H1 (cell line): ENCODE data around the gene NEURL1. TPM values are rescaled to one million over a fixed set of nuclear protein-coding genes. Genes with fewer than 3 reads are reported as not detected.

ENCODE experiments used
- CTCF ChIA-PET: fragments of 300-600 bp; sonication (Branson Sonifier 250); formaldehyde crosslinking; loops from one replicate; lab custom pipeline; 2021; ENCODE audit not compliant: partially characterized antibody; lab: Charles Lee
- POLR2A ChIA-PET: fragments of 300-600 bp; sonication (Branson Sonifier 250); formaldehyde crosslinking; loops from one replicate; lab custom pipeline; 2021; ENCODE audit warnings: inconsistent platforms; ENCODE audit not compliant: partially characterized antibody; lab: Charles Lee
- DNase-seq, 2 experiments: peaks; one replicate each; pipeline versions ENCODE4 v3.0.0 to v3.0.0-alpha.2; 2010 to 2022; ENCODE audit warnings: low spot score in 2 of 2, low read depth in 1 of 2, mixed read lengths in 1 of 2
- FAIRE-seq: peaks from 2 replicates; lab custom pipeline; 2011; peaks lifted over from hg19 to GRCh38; lab: Jason Lieb, UNC
- H2AFZ ChIP-seq: 2 replicates; pipeline ENCODE4 v1.8.1; 2012; ENCODE audit warnings: low read length, inconsistent platforms
- H2AK5ac ChIP-seq: 2 replicates; pipeline ENCODE4 v1.6.1; 2013; ENCODE audit warnings: low read depth, low read length
- H2BK120ac ChIP-seq: replicated peaks from 2 replicates; pipeline ENCODE3; 2013; ENCODE audit warnings: low read depth, low read length, inconsistent platforms
- H2BK12ac ChIP-seq: 2 replicates; pipeline ENCODE4 v1.6.1; 2013; ENCODE audit warnings: low read depth, low read length
- H2BK15ac ChIP-seq: 2 replicates; pipeline ENCODE4 v1.6.1; 2013; ENCODE audit warnings: low read length
- H2BK20ac ChIP-seq: 2 replicates; pipeline ENCODE4 v1.6.1; 2013; ENCODE audit warnings: low read length
- H2BK5ac ChIP-seq: 2 replicates; pipeline ENCODE4 v1.6.1; 2013; ENCODE audit warnings: low read depth, low read length
- H3K14ac ChIP-seq: 2 replicates; pipeline ENCODE4 v1.6.1; 2013; ENCODE audit warnings: inconsistent platforms; ENCODE audit not compliant: insufficient read length
- H3K18ac ChIP-seq: 2 replicates; pipeline ENCODE4 v1.6.1; 2013; ENCODE audit warnings: low read length; ENCODE audit errors: extremely low read depth
- H3K23ac ChIP-seq: 2 replicates; pipeline ENCODE4 v1.6.1; 2013; ENCODE audit warnings: inconsistent platforms; ENCODE audit not compliant: insufficient read length
- H3K23me2 ChIP-seq: 2 replicates; pipeline ENCODE4 v1.6.1; 2013; ENCODE audit warnings: low read depth, low read length
- H3K27ac ChIP-seq: 2 replicates; pipeline ENCODE4 v1.6.1; 2011; ENCODE audit warnings: low read depth, low read length, inconsistent platforms
- H3K27me3 ChIP-seq, 4 experiments: replicated peaks in 1 of 4; 1 replicate in 1 of 4; 2 replicates in 3 of 4; pipeline versions ENCODE4 v1.6.1 to v1.8.1; 2011 to 2013; ENCODE audit warnings: low read length in 3 of 4, mild to moderate bottlenecking in 3 of 4, inconsistent platforms in 2 of 4, mixed read lengths in 2 of 4, moderate library complexity in 1 of 4; ENCODE audit not compliant: control insufficient read depth in 3 of 4, insufficient read depth in 3 of 4; ENCODE audit errors: extremely low read depth in 1 of 4
- H3K36me3 ChIP-seq, 4 experiments: 2 replicates each; pipeline versions ENCODE4 v1.6.1 to v1.8.1; 2011 to 2013; ENCODE audit warnings: mild to moderate bottlenecking in 4 of 4, low read length in 3 of 4, moderate library complexity in 2 of 4, control low read depth in 1 of 4, inconsistent platforms in 1 of 4; ENCODE audit not compliant: insufficient read depth in 4 of 4, control insufficient read depth in 2 of 4
- H3K4ac ChIP-seq: replicated peaks from 2 replicates; pipeline ENCODE3; 2013; ENCODE audit warnings: low read length, low read depth, mixed read lengths, inconsistent platforms; ENCODE audit not compliant: insufficient read length
- H3K4me1 ChIP-seq, 4 experiments: replicated peaks in 1 of 4; 1 replicate in 1 of 4; 2 replicates in 3 of 4; pipeline versions ENCODE4 v1.6.1 to v1.8.1; 2011 to 2013; ENCODE audit warnings: low read length in 3 of 4, inconsistent platforms in 2 of 4, mixed read lengths in 1 of 4; ENCODE audit not compliant: insufficient read depth in 4 of 4, control insufficient read depth in 3 of 4
- H3K4me2 ChIP-seq, 2 experiments: 2 replicates each; pipeline versions ENCODE4 v1.6.1 to v1.8.1; 2011 to 2013; ENCODE audit warnings: low read depth in 2 of 2, low read length in 2 of 2, control low read depth in 1 of 2, inconsistent platforms in 1 of 2, mild to moderate bottlenecking in 1 of 2; ENCODE audit not compliant: insufficient read depth in 1 of 2
- H3K4me3 ChIP-seq, 4 experiments: fragments of 200-600, 300-600 bp in 1 of 4; sonication (generic), shearing (Covaris generic), sonication (Bioruptor Twin) in 1 of 4; 2 replicates each; pipeline versions ENCODE4 v1.5.1 to v1.8.1; 2011 to 2016; ENCODE audit warnings: low read length in 4 of 4, low read depth in 3 of 4, control low read depth in 2 of 4, inconsistent platforms in 2 of 4, mild to moderate bottlenecking in 2 of 4, mixed read lengths in 1 of 4, moderate library complexity in 1 of 4; ENCODE audit not compliant: insufficient read depth in 2 of 4; ENCODE audit errors: extremely low read depth in 1 of 4
- H3K56ac ChIP-seq: replicated peaks from 2 replicates; pipeline ENCODE3; 2013; ENCODE audit warnings: low read depth, mild to moderate bottlenecking, mixed read lengths, low read length, inconsistent platforms; ENCODE audit not compliant: insufficient read length
- H3K79me1 ChIP-seq: 2 replicates; pipeline ENCODE4 v1.6.1; 2013; ENCODE audit warnings: low read depth, low read length, control low read depth
- H3K79me2 ChIP-seq, 2 experiments: 2 replicates each; pipeline versions ENCODE4 v1.6.1 to v1.8.1; 2012 to 2013; ENCODE audit warnings: low read length in 2 of 2, mild to moderate bottlenecking in 2 of 2, inconsistent platforms in 1 of 2; ENCODE audit not compliant: insufficient read depth in 2 of 2, control insufficient read depth in 1 of 2
- H3K9ac ChIP-seq, 4 experiments: replicated peaks in 1 of 4; 1 replicate in 1 of 4; 2 replicates in 3 of 4; pipeline versions ENCODE4 v1.6.1 to v1.8.1; 2011 to 2013; ENCODE audit warnings: low read depth in 3 of 4, low read length in 3 of 4, control low read depth in 2 of 4, mild to moderate bottlenecking in 2 of 4, moderate library complexity in 2 of 4, inconsistent platforms in 1 of 4; ENCODE audit errors: extremely low read depth in 1 of 4
- H3K9me3 ChIP-seq, 2 experiments: 2 replicates each; pipeline versions ENCODE4 v1.6.1 to v1.8.1; 2012 to 2013; ENCODE audit warnings: mild to moderate bottlenecking in 2 of 2, moderate library complexity in 2 of 2, control low read depth in 1 of 2, inconsistent platforms in 1 of 2, low read depth in 1 of 2, low read length in 1 of 2, mixed read lengths in 1 of 2; ENCODE audit not compliant: insufficient read depth in 2 of 2
- H4K20me1 ChIP-seq, 2 experiments: replicated peaks in 1 of 2; 2 replicates each; pipeline versions ENCODE3 to v1.8.1; 2011 to 2013; ENCODE audit warnings: inconsistent platforms in 2 of 2, low read length in 2 of 2, mild to moderate bottlenecking in 1 of 2; ENCODE audit not compliant: insufficient read depth in 2 of 2, control insufficient read depth in 1 of 2
- H4K5ac ChIP-seq: 2 replicates; pipeline ENCODE4 v1.6.1; 2013; ENCODE audit warnings: low read length, low read depth, mixed read lengths, inconsistent platforms; ENCODE audit not compliant: insufficient read length
- H4K8ac ChIP-seq: 2 replicates; pipeline ENCODE4 v1.8.0; 2013; ENCODE audit warnings: mild to moderate bottlenecking, moderate library complexity, low read length, inconsistent platforms; ENCODE audit not compliant: insufficient read depth; ENCODE audit errors: extremely low read depth
- H4K91ac ChIP-seq: replicated peaks from 2 replicates; pipeline ENCODE3; 2013; ENCODE audit warnings: low read length, mixed read lengths, inconsistent platforms; ENCODE audit not compliant: insufficient read length
- HDAC6 ChIP-seq: IDR thresholded peaks from one replicate; pipeline ENCODE4 v1.7.1; 2012; ENCODE audit warnings: low read depth, mild to moderate bottlenecking, inconsistent platforms, low read length, moderate library complexity
- TEAD4 ChIP-seq: IDR thresholded peaks from 2 replicates; pipeline ENCODE4 v1.6.1; 2012; ENCODE audit warnings: low read depth, low read length, inconsistent platforms, mixed read lengths
- WGBS, 2 experiments: shearing (Covaris generic) in 1 of 2; methylation state at CpG; one replicate each; pipeline versions ENCODE4 v1.1.6 to v1.1.7; 2013 to 2015; ENCODE audit warnings: low lambda C conversion rate in 2 of 2, mixed read lengths in 2 of 2, inconsistent platforms in 1 of 2, low coverage in 1 of 2, missing lambda C conversion rate in 1 of 2; ENCODE audit not compliant: insufficient replicate concordance in 2 of 2, insufficient coverage in 1 of 2, insufficient read length in 1 of 2; ENCODE audit errors: extremely low coverage in 1 of 2, missing lambda C conversion rate in 1 of 2; 5-methylcytosine and 5-hydroxymethylcytosine counted together
- polyA plus RNA-seq, 7 experiments: library from polyadenylated mRNA; depleted of rRNA in 3 of 7; stranded (reverse) in 5 of 7; unstranded in 2 of 7; fragments of >200 nt in 5 of 7; fragments of 200-250 nt in 2 of 7; gene quantifications; 1 replicate in 5 of 7; 2 replicates in 1 of 7; 4 replicates in 1 of 7; pipeline versions ENCODE4 v1.2.1 to v1.2.3, GENCODE V29; 2011 to 2013; ENCODE audit warnings: missing spikeins in 2 of 7, mixed read lengths in 2 of 7
- total RNA-seq: library from RNA; stranded (reverse); fragmentation: NEBNext Ultra II Directional; extraction: Animal tissue kit (Norgen Biotek cat#: 25700); gene quantifications from 2 replicates; pipeline ENCODE4 v1.2.1, GENCODE V29; 2021

Gene NEURL1
- total and polyA plus RNA-seq, 2 of the 8 experiments (the other 6 are each of a cell fraction or from before 2014, with no cell fraction given) = 0.54 to 0.58 TPM

DNA sequence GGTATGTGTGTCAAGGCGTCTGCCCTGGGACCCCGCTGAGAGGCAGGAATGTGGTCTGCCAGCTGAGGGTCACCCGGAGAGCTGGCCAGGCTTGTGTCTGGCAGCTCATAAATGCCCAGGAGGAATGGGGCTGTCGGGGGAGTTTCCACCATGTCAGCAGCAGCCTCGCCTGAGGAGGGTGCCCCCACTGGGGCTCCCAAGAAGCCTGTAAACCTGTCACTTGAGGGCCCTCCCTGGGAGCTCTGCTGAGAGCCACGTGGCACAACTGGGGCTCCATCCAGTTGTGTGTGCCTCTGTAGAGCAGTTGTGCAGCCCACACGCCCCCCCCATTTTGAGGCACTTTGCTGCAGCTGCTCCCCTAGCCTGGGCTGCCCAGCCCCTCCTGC, 70.6 kb downstream of the NEURL1 start:
- no peak for FAIRE-seq
- Histone ChIP-seq H3K79me1 (no peaks in the 10 kb centered on the region), H4K8ac (peak overlapping the region; percentile 32; the same call in 1 of the 2 replicates), H3K9ac (no peak overlapping the region), H2BK20ac (no peak overlapping the region), H3K4me1 (no peaks in the 10 kb centered on the region; a peak in 1 of 7 replicates), H3K4me3 (no peak overlapping the region), H2BK120ac (no peak overlapping the region), H3K9me3 (no peaks in the 10 kb centered on the region; a peak in 1 of 4 replicates), H2BK15ac (no peak overlapping the region), H4K5ac (no peak overlapping the region), H3K4ac (no peak overlapping the region), H2AFZ (no peak overlapping the region)
- CTCF ChIA-PET = interaction anchor here (0.7 to 8.0 kb wide), 55 partner anchors 9 to 464 kb away, joined by 3 to 134 read pairs (median 5); partner anchors contain the start of genes CALHM1, CALHM3 and NEURL1
- 73% methylated on average over 7 of the region's 7 CpGs; no CpG with 5 or more reads in 1 of the 2 experiments for WGBS, 2 experiments
- TF ChIP-seq TEAD4 (0 out of 2 replicates have a peak, but pooled peaks have one; percentile 5), HDAC6 (no peak)
- TF ChIP-seq, all 59 proteins: peak for 1
- no peak overlapping the region for H3K14ac ChIP-seq
- no peaks in the 10 kb centered on the region; a peak in 2 of 7 replicates for H3K27me3 ChIP-seq
- POLR2A ChIA-PET = interaction anchor here (0.9 kb wide), 1 partner anchor 21 kb away, joined by 3 read pairs; no protein-coding TSS in a partner anchor
- H4K20me1 ChIP-seq = peaks cover 0 to 2% of the 10 kb centered on the region in 2 experiments
- no peaks in the 10 kb centered on the region for H3K36me3 ChIP-seq
- 0 out of 2 replicates have a peak overlapping the region, but pooled peaks have one; percentile 29 for H2BK12ac ChIP-seq
- no peaks in the 10 kb centered on the region for H3K79me2 ChIP-seq
- no peaks in the 10 kb centered on the region for H3K23me2 ChIP-seq
- H3K18ac ChIP-seq = no peak overlapping the region
- no peak overlapping the region for H3K27ac ChIP-seq
- no peak overlapping the region for H4K91ac ChIP-seq
- H2BK5ac ChIP-seq = no peak overlapping the region
- H3K56ac ChIP-seq = no peak overlapping the region
- DNase-seq = no peak
- no peak overlapping the region for H3K4me2 ChIP-seq
- H2AK5ac ChIP-seq = peak overlapping the region; percentile 56; the same call in 1 of the 2 replicates
- H3K23ac ChIP-seq = no peak overlapping the region
